Measurements from ENCODE around the gene STH. TPM values are rescaled to one million over a fixed set of nuclear protein-coding genes. Genes with fewer than 3 reads are reported as not detected.
A peak's percentile ranks its signal among the peaks of the same experiment; 100 is the strongest.

The STH gene
- total and polyA plus RNA-seq, 2 experiments from 2014 or later: not detected

DNA sequence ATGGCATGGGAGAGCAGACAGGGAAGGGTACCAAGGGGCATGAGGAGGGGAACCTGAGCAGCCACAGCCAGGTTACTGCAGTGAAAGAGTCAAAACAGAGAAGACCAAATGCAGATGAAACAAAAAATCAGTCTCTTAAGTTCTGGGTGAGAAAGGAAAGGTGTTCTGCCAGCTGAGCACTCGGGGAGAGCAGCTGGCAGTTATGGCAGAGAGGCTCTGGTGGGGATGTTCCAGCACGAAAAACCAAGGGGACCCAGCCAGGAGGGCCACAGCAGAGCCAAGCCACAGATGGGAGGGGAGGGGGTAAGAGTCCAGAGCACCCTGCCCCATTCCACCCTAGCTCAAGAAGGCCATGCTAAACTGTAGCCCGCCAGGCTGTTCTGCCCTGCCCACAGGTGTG lies 31.7 kb downstream of the STH start:
- TF ChIP-seq, protein P1, sequence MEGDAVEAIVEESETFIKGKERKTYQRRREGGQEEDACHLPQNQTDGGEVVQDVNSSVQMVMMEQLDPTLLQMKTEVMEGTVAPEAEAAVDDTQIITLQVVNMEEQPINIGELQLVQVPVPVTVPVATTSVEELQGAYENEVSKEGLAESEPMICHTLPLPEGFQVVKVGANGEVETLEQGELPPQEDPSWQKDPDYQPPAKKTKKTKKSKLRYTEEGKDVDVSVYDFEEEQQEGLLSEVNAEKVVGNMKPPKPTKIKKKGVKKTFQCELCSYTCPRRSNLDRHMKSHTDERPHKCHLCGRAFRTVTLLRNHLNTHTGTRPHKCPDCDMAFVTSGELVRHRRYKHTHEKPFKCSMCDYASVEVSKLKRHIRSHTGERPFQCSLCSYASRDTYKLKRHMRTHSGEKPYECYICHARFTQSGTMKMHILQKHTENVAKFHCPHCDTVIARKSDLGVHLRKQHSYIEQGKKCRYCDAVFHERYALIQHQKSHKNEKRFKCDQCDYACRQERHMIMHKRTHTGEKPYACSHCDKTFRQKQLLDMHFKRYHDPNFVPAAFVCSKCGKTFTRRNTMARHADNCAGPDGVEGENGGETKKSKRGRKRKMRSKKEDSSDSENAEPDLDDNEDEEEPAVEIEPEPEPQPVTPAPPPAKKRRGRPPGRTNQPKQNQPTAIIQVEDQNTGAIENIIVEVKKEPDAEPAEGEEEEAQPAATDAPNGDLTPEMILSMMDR (IDR thresholded peaks at IDR 0.05; ENCODE audit: low read depth, low read length): no peak
- no peak overlapping the region for H3K4me3 ChIP-seq
- no peak overlapping the region for H3K27ac ChIP-seq
- no peak for DNase-seq (ENCODE audit: low read depth in 1 of 2, low spot score in 1 of 2)
- H3K4me1 ChIP-seq (ENCODE audit: low read depth): no peaks in the 10 kb centered on the region
- H3K9me3 ChIP-seq (ENCODE audit: low read depth): no peaks in the 10 kb centered on the region
- peaks cover 52% of the 10 kb centered on the region for H3K36me3 ChIP-seq
- no peaks in the 10 kb centered on the region for H3K27me3 ChIP-seq

DNA sequence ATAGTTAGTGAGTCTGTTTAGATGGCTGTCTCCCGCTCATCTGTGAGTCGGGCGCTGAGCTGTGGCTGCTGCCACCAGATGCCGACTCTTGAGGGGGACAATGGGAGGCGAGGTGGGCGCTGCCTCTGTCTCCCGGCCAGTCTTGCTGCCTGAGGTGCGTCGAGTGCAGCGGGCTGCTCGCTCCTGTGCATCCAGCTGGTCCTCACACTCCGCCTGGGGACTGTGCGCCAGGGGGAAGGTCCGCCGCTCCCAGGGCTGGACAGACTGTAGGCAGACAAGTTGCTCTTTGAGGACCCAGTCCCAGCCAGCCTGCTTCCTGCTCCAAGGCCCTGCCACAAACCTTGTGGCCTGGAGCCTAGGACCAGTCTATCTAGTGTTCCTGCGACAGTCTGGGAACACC lies 32.4 kb downstream of the STH start:
- Histone ChIP-seq H3K4me1 (ENCODE audit: low read depth) (no peaks in the 10 kb centered on the region), H3K36me3 (peaks cover 57% of the 10 kb centered on the region), H3K27me3 (no peaks in the 10 kb centered on the region), H3K4me3 (no peak overlapping the region), H3K27ac (peak overlapping the region; percentile 23), H3K9me3 (ENCODE audit: low read depth) (no peaks in the 10 kb centered on the region)
- DNase-seq (ENCODE audit: low read depth in 1 of 2, low spot score in 1 of 2): no peak
- TF ChIP-seq, protein P1 (IDR thresholded peaks at IDR 0.05; ENCODE audit: low read depth, low read length): no peak

DNA sequence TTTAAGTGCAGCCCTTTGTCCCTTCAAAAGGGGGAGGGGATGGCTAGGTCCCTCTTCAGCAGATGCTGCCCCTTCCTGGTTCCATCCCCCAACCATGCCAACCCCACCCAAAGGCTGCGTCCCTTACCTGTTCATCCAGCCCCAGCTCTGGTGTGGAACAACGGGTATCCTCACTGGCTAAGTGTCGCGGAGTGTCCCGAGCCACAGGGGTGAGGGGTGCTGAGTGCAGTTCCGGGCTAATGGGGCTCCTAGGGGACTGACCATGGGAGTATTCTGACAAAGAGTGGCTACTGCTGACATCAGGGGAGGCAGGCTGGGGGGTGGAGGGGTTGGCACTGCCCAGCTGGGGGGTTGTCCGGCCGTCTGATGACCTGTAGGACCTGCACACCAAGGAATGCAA lies 32.9 kb downstream of the STH start:
- Histone ChIP-seq H3K36me3 (peaks cover 61% of the 10 kb centered on the region), H3K4me1 (ENCODE audit: low read depth) (no peaks in the 10 kb centered on the region), H3K27ac (peak overlapping the region; percentile 23), H3K27me3 (no peaks in the 10 kb centered on the region), H3K9me3 (ENCODE audit: low read depth) (no peaks in the 10 kb centered on the region), H3K4me3 (no peak overlapping the region)
- TF ChIP-seq, protein P1 (IDR thresholded peaks at IDR 0.05; ENCODE audit: low read depth, low read length): no peak
- no peak for DNase-seq (ENCODE audit: low read depth in 1 of 2, low spot score in 1 of 2)

DNA sequence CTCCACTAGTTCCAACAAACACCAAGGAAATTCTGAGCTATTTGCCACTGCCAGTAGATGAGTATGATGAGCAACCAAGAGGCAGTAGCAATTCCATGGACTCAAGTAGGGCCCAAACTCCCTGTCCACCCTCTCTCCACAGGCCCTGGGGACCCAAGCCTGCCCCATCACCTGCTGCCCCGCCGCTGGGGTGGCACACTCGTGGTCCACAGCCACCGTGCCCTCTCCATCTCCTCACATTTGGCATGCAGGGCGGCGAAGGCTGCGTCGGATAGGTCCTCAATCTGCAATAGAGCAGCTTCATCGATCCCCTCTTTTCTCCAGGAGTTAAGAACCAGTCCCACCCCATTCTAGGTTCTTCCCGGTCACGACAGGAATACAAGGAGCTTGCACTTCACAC lies 33.9 kb downstream of the STH start:
- DNase-seq (ENCODE audit: low read depth in 1 of 2, low spot score in 1 of 2): no peak
- Histone ChIP-seq H3K9me3 (ENCODE audit: low read depth) (no peaks in the 10 kb centered on the region), H3K36me3 (peaks cover 70% of the 10 kb centered on the region), H3K4me1 (ENCODE audit: low read depth) (no peaks in the 10 kb centered on the region), H3K27me3 (no peaks in the 10 kb centered on the region), H3K4me3 (no peak overlapping the region), H3K27ac (no peak overlapping the region)
- TF ChIP-seq, protein P1 (IDR thresholded peaks at IDR 0.05; ENCODE audit: low read depth, low read length): no peak

DNA sequence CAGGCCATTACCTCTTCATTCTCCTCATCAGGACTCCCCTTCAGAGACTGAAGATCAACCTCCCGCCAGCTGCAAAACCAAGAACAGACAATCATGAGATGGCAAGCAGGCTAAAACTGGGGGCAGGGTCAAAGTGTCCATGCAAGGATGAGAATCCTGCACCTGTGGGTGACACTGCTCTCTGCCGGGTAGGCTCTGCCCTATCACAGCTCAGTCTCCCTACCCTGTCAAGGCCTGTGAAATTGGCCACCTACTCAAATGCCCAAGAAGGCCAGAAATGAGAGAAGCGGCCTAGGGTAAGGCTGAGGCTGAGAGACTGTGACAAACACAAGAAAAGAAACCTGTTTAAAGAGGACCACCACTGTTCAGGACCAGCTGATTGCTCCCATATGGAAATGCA lies 34.3 kb downstream of the STH start:
- no peak overlapping the region for H3K4me3 ChIP-seq
- H3K4me1 ChIP-seq (ENCODE audit: low read depth): no peaks in the 10 kb centered on the region
- no peaks in the 10 kb centered on the region for H3K9me3 ChIP-seq (ENCODE audit: low read depth)
- no peak for DNase-seq (ENCODE audit: low read depth in 1 of 2, low spot score in 1 of 2)
- H3K27ac ChIP-seq: no peak overlapping the region
- H3K27me3 ChIP-seq: no peaks in the 10 kb centered on the region
- peaks cover 75% of the 10 kb centered on the region for H3K36me3 ChIP-seq
- TF ChIP-seq, protein P1 (IDR thresholded peaks at IDR 0.05; ENCODE audit: low read depth, low read length): no peak
